Spleen (tissue), 7 donors: ENCODE measurements around the gene SMCO4.

Experiments used
- POLR2A ChIP-seq, 3 donors: fragments of 450-650 bp; IDR thresholded peaks; one replicate each; pipeline ENCODE4 v1.5.1; 2017; ENCODE audit warnings: antibody characterized with exemption in 3 of 3, mild to moderate bottlenecking in 1 of 3
- TF ChIP-seq, protein P1 (sequence below), 11 experiments: fragments of 200-600 bp in 7 of 11; fragments of 450-650 bp in 4 of 11; sonication (generic) in 4 of 11; IDR thresholded peaks in 8 of 11; conservative IDR thresholded peaks in 3 of 11; 1 replicate in 7 of 11; 2 replicates in 4 of 11; pipeline versions ENCODE4 v1.4.0 to v1.8.0; 2016 to 2021; ENCODE audit warnings: antibody characterized with exemption in 11 of 11, inconsistent platforms in 4 of 11, mild to moderate bottlenecking in 1 of 11
- donor health status: DM: no; HTN: no; CAD: no; lungs with moderate emphysema.
- donor health status: DM: no; HTN: no; CAD: no.
- donor health status: DM: no; HTN: no; CAD: no.

DNA sequence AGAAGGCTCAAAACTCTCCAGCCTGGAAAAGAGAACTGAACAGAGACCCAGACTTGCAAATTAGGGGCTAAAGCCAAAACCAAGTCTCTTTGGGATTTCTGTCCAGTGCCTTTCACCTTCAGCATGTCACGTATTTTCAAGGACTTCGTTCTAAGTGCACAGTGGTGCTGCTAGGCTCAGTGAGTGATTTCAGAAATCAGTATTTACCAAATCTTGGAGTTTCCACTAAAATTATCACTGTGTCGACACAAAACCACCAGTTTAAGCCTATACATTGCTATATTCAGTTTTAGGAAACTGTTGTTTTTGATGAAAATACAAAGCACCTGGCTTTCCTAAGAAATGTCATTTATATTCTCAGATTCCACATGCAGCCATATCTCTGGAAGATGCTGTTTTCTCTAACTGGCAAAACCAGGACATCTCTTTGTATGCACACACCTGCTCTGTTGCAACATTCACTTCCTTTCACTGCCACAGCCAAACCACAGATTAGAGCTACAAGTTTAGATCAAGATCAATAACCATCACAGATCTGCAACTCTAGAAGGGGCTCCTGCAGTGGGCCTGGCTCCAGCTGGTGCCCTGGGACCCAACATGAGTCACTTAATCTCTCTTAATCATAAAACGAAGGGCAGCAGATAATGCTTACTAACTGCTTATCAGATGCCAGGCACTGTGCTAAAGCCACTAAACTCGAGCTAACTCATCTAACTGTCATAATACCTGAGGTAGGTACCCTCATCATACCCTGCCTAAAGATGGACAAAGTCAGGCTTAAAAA is 22.3 kb downstream of the SMCO4 start:
- TF ChIP-seq, protein P1, sequence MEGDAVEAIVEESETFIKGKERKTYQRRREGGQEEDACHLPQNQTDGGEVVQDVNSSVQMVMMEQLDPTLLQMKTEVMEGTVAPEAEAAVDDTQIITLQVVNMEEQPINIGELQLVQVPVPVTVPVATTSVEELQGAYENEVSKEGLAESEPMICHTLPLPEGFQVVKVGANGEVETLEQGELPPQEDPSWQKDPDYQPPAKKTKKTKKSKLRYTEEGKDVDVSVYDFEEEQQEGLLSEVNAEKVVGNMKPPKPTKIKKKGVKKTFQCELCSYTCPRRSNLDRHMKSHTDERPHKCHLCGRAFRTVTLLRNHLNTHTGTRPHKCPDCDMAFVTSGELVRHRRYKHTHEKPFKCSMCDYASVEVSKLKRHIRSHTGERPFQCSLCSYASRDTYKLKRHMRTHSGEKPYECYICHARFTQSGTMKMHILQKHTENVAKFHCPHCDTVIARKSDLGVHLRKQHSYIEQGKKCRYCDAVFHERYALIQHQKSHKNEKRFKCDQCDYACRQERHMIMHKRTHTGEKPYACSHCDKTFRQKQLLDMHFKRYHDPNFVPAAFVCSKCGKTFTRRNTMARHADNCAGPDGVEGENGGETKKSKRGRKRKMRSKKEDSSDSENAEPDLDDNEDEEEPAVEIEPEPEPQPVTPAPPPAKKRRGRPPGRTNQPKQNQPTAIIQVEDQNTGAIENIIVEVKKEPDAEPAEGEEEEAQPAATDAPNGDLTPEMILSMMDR (IDR thresholded peaks at IDR 0.05 in 8 of 11, conservative IDR thresholded peaks at IDR 0.05 in 3 of 11), result no peak
- TF ChIP-seq POLR2A (IDR thresholded peaks at IDR 0.05), result no peak
